Gastroesophageal sphincter (tissue), 4 donors: ENCODE data around the gene MDFIC. TPM values are rescaled to one million over a fixed set of nuclear protein-coding genes. Genes with fewer than 3 reads are reported as not detected.

Experiments used
- ATAC-seq: fragments of 150-250 bp; one replicate; pipeline ENCODE4 v1.9.1; 2016; ENCODE audit warnings: mild to moderate bottlenecking, moderate library complexity
- H3K27ac ChIP-seq, 4 donors: fragments of 200-600 bp; sonication (generic) in 3 of 4; 1 replicate in 3 of 4; 2 replicates in 1 of 4; pipeline ENCODE4 v1.5.1; 2016 to 2019
- H3K27me3 ChIP-seq: fragments of 200-600 bp; sonication (generic); one replicate; pipeline ENCODE4 v1.5.1; 2019
- H3K36me3 ChIP-seq, 2 donors: fragments of 200-600 bp; sonication (generic); one replicate each; pipeline ENCODE4 v1.5.1; 2019; ENCODE audit warnings: control low read depth in 1 of 2
- H3K4me1 ChIP-seq, 3 donors: fragments of 200-600 bp; sonication (generic); 1 replicate in 2 of 3; 2 replicates in 1 of 3; pipeline ENCODE4 v1.5.1; 2016 to 2019; ENCODE audit warnings: control low read depth in 2 of 3
- H3K4me3 ChIP-seq, 2 donors: fragments of 200-600 bp; sonication (generic); one replicate each; pipeline ENCODE4 v1.5.1; 2019; ENCODE audit warnings: mild to moderate bottlenecking in 1 of 2, moderate library complexity in 1 of 2
- H3K9me3 ChIP-seq, 3 donors: fragments of 200-600 bp; sonication (generic); one replicate each; pipeline ENCODE4 v1.5.1; 2017 to 2019; ENCODE audit warnings: control low read depth in 2 of 3
- EP300 ChIP-seq: sonication (generic); formaldehyde crosslinking; IDR thresholded peaks from one replicate; pipeline ENCODE4 v1.6.1; 2017; ENCODE audit warnings: antibody characterized with exemption, mild to moderate bottlenecking
- POLR2A ChIP-seq, 2 donors: fragments of 450-650 bp; IDR thresholded peaks; one replicate each; pipeline ENCODE4 v1.6.1; 2017; ENCODE audit warnings: antibody characterized with exemption in 2 of 2, mild to moderate bottlenecking in 2 of 2, moderate library complexity in 1 of 2
- POLR2AphosphoS5 ChIP-seq: sonication (generic); formaldehyde crosslinking; IDR thresholded peaks from one replicate; pipeline ENCODE4 v1.6.1; 2017; ENCODE audit warnings: antibody characterized with exemption
- WGBS, 2 donors: methylation state at CpG; one replicate each; pipeline ENCODE4 v1.1.5; 2018; ENCODE audit warnings: low coverage in 1 of 2; 5-methylcytosine and 5-hydroxymethylcytosine counted together
- total RNA-seq, 4 donors: library from RNA; depleted of rRNA; stranded (reverse); fragments of >200 nt; gene quantifications; one replicate each; pipeline ENCODE4 v1.1.0, GENCODE V29; 2016
- TF ChIP-seq, protein P1 (sequence below), 4 experiments: fragments of 200-600 bp in 2 of 4; fragments of 450-650 bp in 2 of 4; sonication (generic) in 1 of 4; IDR thresholded peaks; one replicate each; pipeline ENCODE4 v1.5.1; 2017 to 2019; ENCODE audit warnings: antibody characterized with exemption in 4 of 4, mild to moderate bottlenecking in 2 of 4, moderate library complexity in 2 of 4

The MDFIC gene
- total RNA-seq, 4 donors from 2014 or later, result 30.3 to 73.5 (median 38.1) TPM

GRCh38 chr7:115007751-115008150 lies 85.9 kb downstream of the MDFIC start:
- H3K27ac ChIP-seq, result peak overlapping the region in 2 of 4 donors; percentile 53 to 68
- 57 to 82% methylated on average over 1 to 2 of the region's 7 CpGs for WGBS, 2 donors
- no peak for ATAC-seq
- no peaks in the 10 kb centered on the region for H3K36me3 ChIP-seq
- no peak overlapping the region for H3K4me3 ChIP-seq
- no peaks in the 10 kb centered on the region for H3K27me3 ChIP-seq
- H3K9me3 ChIP-seq, result no peaks in the 10 kb centered on the region
- H3K4me1 ChIP-seq, result peaks cover 12 to 58% (median 17%) of the 10 kb centered on the region in 3 donors
- TF ChIP-seq POLR2A (IDR thresholded peaks at IDR 0.05) (no peak), POLR2AphosphoS5 (no peak), EP300 (no peak)
- TF ChIP-seq, protein P1, sequence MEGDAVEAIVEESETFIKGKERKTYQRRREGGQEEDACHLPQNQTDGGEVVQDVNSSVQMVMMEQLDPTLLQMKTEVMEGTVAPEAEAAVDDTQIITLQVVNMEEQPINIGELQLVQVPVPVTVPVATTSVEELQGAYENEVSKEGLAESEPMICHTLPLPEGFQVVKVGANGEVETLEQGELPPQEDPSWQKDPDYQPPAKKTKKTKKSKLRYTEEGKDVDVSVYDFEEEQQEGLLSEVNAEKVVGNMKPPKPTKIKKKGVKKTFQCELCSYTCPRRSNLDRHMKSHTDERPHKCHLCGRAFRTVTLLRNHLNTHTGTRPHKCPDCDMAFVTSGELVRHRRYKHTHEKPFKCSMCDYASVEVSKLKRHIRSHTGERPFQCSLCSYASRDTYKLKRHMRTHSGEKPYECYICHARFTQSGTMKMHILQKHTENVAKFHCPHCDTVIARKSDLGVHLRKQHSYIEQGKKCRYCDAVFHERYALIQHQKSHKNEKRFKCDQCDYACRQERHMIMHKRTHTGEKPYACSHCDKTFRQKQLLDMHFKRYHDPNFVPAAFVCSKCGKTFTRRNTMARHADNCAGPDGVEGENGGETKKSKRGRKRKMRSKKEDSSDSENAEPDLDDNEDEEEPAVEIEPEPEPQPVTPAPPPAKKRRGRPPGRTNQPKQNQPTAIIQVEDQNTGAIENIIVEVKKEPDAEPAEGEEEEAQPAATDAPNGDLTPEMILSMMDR (IDR thresholded peaks at IDR 0.05), result no peak

- Histone ChIP-seq H3K27ac (peak overlapping the region; percentile 40 to 68 (median 56)), H3K9me3 (no peaks in the 10 kb centered on the region), H3K4me1 (peaks cover 12 to 58% (median 17%) of the 10 kb centered on the region in 3 donors), H3K36me3 (peaks cover 0 to under 1% of the 10 kb centered on the region in 2 donors), H3K4me3 (no peak overlapping the region), H3K27me3 (no peaks in the 10 kb centered on the region)
- ATAC-seq, result peak; percentile 82
- 26 to 38% methylated on average over 3 to 4 of the region's 8 CpGs for WGBS, 2 donors
- TF ChIP-seq EP300 (no peak), POLR2A (IDR thresholded peaks at IDR 0.05) (no peak), POLR2AphosphoS5 (peak; percentile 61)
- TF ChIP-seq, protein P1 (IDR thresholded peaks at IDR 0.05), result no peak
These were observed 86.7 kb downstream of the MDFIC start for GRCh38 chr7:115008465-115009114.

GRCh38 chr7:115009139-115009538 lies 87.2 kb downstream of the MDFIC start:
- Histone ChIP-seq H3K36me3 (peaks cover 0 to 6% of the 10 kb centered on the region in 2 donors), H3K27me3 (no peaks in the 10 kb centered on the region), H3K4me3 (no peak overlapping the region), H3K4me1 (peaks cover 12 to 58% (median 17%) of the 10 kb centered on the region in 3 donors), H3K9me3 (no peaks in the 10 kb centered on the region), H3K27ac (peak overlapping the region; percentile 53 to 68 (median 56))
- TF ChIP-seq EP300, result no peak
- TF ChIP-seq POLR2AphosphoS5, result no peak
- no peak for TF ChIP-seq POLR2A (IDR thresholded peaks at IDR 0.05)
- TF ChIP-seq, protein P1 (IDR thresholded peaks at IDR 0.05), result no peak
- WGBS, 2 donors, result 18 to 20% methylated on average over 3 of the region's 3 CpGs
- ATAC-seq, result no peak

- no peaks in the 10 kb centered on the region for H3K9me3 ChIP-seq
- H3K27ac ChIP-seq, result peak overlapping the region; percentile 53 to 68 (median 56)
- no peak overlapping the region for H3K4me3 ChIP-seq
- H3K27me3 ChIP-seq, result no peaks in the 10 kb centered on the region
- ATAC-seq, result peak; percentile 54
- H3K4me1 ChIP-seq, result peaks cover 12 to 58% (median 17%) of the 10 kb centered on the region in 3 donors
- TF ChIP-seq POLR2A (IDR thresholded peaks at IDR 0.05) (no peak), POLR2AphosphoS5 (peak; percentile 82)
- TF ChIP-seq, protein P1 (IDR thresholded peaks at IDR 0.05), result no peak
- peaks cover 0 to 9% of the 10 kb centered on the region in 2 donors for H3K36me3 ChIP-seq
- WGBS, 2 donors, result 17 to 80% methylated on average over 1 of the region's 1 CpG
These were observed 88.0 kb downstream of the MDFIC start for GRCh38 chr7:115009736-115010440.

- WGBS, 2 donors, result 69 to 75% methylated on average over 1 of the region's 1 CpG
- Histone ChIP-seq H3K27me3 (no peaks in the 10 kb centered on the region), H3K4me1 (peaks cover 12 to 58% (median 17%) of the 10 kb centered on the region in 3 donors), H3K4me3 (no peak overlapping the region), H3K36me3 (peaks cover 0 to 11% of the 10 kb centered on the region in 2 donors), H3K27ac (peak overlapping the region in 1 of 4 donors; percentile 68), H3K9me3 (no peaks in the 10 kb centered on the region)
- no peak for ATAC-seq
- TF ChIP-seq, protein P1 (IDR thresholded peaks at IDR 0.05), result no peak
- TF ChIP-seq POLR2AphosphoS5 (no peak), POLR2A (IDR thresholded peaks at IDR 0.05) (no peak), EP300 (no peak)
These were observed 88.5 kb downstream of the MDFIC start for GRCh38 chr7:115010441-115010820.
